NCI-H128 (cell line): ENCODE results near the gene C1R.

Source experiments
- DNase-seq: peaks from one replicate; lab custom pipeline; 2025; ENCODE audit not compliant: unreplicated experiment; lab: John Stamatoyannopoulos, UW

Gene C1R

DNA sequence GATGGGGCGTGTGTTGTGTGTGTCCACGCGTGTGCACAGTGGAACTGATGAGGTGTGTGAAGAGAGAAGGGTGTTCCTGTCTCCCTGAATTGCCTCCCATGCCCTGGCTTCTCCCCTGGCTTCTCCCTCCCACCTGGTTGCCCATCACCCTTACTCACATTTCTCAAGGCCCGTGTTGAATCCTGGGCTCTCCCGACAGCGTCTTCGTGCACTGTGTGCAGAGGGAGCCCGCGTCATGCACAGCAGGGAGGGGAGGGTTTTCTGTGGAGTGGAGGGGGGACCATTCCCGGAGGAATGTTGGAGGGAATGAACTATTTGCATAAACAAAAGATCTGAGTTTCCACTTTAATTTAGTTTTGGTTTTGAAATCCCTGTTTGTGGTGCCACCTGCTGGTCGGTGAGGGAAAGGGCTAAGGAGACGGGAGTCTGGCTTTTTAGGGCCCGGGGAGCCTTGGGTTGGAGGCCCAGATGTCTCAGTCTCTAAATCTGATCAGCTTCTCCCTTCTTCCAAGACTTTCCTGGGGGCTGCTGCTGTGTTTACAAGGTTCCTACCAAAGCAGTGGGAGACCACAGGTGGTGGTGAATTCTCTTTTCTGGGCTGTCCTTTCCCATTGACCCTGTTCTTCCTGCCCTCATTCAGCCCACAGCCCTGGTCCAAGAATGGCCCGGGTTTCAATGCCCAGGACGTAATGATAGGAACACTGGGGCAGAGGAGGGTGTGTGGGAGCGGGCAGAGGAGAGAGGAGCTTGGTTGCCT is at the start of gene C1R:
TSS of gene C1R (minus strand) at position 217 of the 757 bp plus-strand sequence. CDS start at position 160, 57 bp downstream.
- peak; percentile 29 for DNase-seq

DNA sequence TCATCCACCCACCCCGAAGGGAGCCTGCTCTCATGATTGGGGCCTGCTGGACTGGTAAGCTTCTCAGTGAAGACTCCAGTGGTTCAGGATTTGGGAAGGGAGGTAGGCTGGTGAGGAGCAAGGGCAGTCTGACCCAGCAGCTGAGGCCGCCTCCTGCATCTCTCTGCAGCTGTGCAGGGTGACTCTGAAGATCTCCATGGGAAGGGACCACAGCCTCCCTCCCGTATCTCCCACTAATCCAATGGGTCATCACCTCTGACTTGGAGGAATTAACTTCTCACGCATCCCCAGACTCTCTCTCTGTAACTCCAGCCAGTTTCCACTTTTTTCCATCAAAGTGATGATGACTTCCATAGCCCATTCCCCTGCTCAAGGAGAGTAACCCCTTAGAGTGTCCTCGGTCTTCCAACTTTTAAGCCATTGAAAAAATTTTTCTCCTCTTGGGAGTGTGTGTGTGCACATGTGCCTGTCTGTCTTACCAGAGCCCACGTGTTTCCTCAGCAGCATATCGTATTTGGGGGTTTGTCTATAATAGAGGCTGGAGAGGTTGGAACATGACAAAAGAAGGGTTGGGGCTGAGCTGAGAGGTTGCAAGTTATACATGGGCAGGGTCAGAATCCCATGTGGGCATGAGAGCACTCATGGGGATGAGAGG is 49.2 kb upstream of the C1R start:
- no peak for DNase-seq

DNA sequence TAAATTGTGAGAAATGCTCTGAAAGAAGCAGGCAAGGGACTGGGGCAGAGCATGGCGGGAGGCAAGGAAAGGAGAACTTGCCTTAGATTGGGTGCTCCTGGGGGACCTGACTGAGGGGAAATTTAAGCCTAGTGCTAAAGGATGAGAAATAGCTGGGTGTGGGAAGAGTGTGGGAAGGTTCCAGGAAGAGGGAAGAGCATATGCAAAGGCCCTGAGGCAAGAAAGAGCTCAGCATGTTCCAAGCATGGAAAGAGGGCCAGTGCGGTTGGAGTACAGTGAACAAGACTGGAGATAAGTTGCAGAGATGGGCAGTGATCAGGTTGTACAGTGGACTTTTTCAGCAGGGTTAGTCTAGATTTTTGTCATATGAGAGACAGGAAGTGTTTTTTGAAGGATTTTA is 47.0 kb upstream of the C1R start:
- no peak for DNase-seq

DNA sequence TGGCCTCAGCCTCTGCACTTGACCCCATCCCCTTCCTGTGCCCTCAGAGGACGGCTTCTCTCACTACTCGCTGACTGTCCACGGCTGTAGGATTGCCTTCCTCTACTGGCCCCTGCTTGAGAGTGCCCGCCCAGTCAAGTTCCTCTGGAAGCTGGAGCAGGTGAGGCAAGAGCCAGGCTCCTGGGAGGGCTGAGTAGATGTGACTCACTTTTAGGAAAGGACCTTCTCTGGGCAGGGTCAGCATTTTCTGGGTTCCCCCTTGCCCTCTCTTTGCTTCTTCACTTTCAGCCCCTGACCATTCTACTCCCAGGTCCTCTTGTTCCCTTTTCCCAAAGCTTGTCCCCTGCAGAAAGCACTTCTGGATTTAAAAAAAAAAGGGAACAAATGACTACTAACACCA is 45.7 kb upstream of the C1R start:
- DNase-seq, result no peak

- no peak for DNase-seq
These were observed 44.4 kb upstream of the C1R start for GRCh38 chr12:7136676-7137075.

GRCh38 chr12:7136071-7136470 is 43.8 kb upstream of the C1R start:
- DNase-seq, result no peak

DNA sequence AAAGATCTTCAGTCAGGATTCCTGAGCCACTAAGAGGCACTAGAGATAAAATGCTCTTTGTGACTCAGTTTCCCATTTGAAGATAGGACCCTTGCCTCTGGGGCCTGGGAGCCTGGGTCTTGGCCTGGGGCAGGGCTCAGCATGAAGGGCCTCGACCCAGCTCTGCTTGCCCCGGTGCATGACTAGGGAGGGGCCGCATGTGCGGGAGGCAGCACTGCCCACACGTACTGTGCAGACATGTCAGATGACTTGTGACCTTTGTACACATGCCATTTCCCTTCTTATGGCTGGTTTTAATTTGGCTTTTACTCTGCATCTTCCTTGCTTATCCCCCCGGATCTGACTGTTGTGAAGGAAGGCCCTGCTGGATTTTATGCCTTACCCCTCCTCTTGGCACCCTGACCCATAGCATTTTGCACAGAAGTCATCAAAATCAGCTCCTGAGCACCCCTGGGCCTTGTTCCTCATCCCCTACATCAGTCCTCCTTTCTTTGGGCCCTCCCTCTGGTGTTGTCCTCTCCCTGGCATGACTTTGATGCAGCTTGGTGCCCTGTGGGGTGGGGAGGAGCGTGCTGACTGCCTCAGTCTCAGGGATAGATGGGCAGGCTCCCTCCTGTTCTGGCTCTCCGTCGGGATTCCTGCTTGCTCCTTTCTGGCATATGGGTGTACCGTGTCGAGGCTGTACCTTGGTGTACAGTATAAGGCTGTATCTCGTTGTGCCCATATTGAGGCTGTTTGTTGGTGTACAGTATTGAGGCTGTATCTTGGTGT is 42.3 kb upstream of the C1R start:
- DNase-seq, result no peak

- no peak for DNase-seq
These were observed 39.2 kb upstream of the C1R start for GRCh38 chr12:7131502-7131866.

DNA sequence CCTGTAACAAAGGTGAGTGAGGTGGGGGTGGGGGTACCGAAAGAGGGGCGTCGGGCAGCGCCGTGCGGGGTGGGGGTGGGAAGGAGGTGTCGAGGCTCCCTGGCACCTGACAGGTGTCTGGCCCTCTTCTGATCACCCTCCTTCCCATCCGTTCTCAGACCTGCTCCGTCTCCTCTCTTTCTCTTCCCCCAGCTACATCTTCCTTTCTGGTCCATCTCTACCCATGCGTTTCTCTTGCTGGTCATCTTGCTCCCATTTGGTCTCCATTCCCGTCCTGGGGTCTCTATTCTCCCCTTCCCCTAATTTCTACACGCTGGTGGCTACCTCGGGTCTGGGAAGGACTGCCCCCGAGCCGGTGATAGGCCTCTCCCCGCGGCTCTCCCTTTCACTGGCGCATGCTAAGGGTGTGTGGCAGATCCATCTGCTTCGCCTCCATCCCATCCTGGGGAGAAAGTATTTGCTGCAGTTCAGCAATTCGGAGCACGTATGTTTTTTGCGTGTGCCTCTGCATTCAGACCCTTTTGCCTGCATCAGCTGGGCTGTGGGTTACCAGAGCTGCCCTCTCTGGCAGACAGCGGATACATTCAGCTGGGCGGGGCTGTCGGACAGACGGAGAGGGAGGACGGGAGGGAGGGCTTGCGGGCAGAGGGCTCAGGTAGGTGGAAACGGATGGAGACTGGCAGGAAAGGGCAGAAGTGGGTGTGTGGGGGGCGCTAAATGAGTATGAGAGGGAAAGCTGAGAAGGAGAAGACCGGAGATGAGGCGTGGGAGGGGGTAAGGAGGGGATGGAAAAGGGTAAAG is 38.7 kb upstream of the C1R start:
- peak; percentile 44 for DNase-seq

- peak; percentile 78 for DNase-seq
These were observed 37.8 kb upstream of the C1R start, which contains the start of gene CLSTN3 for GRCh38 chr12:7129872-7130691. CLSTN3 (plus strand) TSS chr12:7130371; CDS start chr12:7130649, 278 bp downstream.

DNA sequence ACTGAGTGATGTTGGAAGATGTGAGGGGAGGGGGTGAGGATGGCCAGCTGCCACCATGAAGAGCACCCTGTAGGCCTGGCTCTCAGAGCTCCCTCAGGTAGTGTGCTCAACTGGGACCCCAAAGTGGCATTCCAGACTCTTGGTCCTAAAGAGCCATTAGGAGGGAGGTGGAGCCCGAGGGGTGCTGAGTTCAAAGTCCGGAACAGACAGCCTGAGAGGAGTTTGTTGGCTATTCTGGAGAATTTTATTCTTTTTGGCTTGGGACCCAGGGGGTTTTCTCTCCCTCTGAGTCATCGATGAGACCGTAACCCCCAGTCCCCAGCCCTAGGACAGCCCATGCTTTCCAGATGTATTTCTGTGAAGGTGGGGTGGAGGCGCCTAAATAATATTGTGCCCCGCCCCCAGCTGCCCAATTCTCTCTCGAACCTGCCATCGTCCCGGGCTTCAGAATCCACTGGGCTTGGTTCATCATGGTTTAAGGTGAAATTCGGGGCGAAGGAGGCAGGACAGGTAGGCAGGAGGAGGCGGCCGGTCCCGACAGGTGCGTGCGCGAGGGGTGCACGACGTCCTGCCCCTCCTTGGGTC is 37.1 kb upstream of the C1R start:
- no peak for DNase-seq

DNA sequence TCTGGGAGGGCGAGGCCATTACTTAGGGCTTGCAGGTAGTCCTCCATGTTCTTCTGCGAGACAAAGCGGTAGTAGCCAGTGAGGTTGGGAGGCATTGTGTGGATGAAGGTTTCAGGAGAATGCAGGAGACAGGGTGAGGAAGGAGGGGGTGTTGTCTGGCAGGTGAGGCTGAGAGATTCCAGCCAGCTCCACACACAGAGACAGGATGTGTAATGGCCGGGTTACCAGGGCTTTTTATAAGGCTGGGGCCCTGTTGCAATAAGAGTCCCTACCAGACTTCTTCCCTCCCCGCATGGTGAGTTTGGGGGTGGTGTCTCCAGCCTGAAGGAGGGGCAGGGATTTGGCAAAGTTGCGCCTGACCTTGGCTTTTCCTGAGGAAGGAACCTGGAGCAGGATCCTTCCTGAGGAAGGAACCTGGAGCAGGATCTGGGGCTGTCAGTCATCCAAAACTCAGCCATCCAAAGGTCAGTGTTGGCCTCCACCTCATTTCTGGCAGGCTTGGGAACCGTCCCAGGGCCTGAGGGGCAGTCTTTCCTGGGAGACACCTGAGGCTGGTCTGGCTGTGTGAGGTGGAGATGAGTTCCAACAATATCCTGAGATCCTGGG is 36.5 kb upstream of the C1R start, which contains the start of gene RBP5:
TSS of gene RBP5 (minus strand) at position 209 of the 606 bp plus-strand sequence. CDS start at position 95, 114 bp downstream.
- DNase-seq, result no peak

GRCh38 chr12:7127916-7128626 is 35.8 kb upstream of the C1R start:
- DNase-seq, result no peak

DNA sequence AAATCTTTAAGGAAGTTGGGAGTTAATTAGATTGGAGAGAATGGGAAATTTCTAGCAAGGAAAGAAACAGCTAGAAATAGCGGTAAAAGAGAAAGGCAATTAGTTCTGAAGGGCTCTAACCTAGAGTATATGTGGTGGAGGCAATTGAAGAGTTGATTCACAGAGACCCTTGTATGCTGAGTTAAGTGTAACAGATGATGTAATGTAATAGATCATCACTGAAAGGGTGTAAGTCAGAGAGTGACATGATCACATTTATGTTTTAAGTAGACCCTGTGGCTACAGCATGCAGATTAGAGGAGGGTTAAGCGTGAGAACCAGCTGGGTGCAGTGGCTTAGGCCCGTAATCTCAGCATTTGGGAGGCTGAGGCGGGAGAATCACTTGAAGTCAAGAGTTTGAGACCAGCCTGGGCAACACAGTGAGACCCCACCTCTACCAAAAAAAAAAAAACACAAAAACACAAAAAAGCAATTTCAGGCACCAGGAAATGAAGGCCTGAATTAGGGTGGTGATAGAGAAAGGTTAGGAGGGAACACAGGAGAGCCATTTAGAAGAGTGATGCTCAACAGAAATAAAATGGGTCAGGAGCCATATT is 33.5 kb upstream of the C1R start:
- no peak for DNase-seq

GRCh38 chr12:7123806-7124522 is 31.7 kb upstream of the C1R start:
- no peak for DNase-seq

DNA sequence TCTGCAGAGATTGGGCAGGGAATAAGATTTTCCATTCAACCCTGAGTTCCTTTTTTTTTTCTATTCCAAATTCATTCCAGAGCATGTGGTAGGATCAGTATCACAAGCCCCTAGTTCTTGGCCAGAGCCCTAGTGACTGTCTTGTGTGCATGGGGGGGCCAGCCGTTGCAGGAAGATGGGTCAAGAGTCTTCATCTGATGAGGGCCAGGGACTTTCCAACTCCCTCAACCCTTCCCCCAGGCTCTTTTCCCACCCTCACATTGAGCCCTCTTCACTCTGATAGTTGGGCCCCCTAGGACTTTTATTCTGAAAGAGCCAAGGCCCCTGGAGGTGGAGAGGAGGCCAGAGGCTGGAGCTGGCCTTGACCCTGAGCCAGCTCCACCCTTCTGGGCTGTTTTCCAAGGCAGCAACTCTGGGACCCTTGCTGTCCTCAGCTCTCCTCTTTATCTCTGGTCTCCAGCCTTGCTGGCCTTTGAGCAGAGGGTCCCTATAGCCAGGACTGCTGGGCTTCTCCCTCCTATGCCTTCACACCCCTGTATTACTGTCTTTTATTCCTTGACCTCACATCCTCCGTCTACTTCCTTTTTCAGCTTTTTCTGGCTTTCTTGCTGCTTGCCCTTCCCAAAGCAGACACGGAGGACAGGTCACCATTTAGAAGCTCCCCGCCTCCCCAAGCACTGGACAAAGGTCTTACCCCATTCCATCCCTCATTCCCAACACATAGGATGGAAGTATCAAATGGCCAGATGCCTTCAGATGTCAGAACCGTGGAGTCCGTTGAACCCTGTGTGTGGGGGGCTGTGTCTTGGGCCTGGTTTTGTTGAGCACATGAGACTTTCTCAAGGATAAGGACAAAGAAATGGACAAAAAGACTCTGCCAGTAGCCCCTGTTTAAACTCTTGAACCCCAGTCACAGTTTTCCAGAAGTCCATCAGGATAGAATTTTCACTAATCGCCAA is 30.8 kb upstream of the C1R start:
- no peak for DNase-seq
